ENCODE results near the gene TRIO.

The TRIO gene

GRCh38 chr5:14171046-14171445 is 27.9 kb downstream of the TRIO start:
- DNase-seq: no peak

- DNase-seq: no peak
These were observed 28.5 kb downstream of the TRIO start for GRCh38 chr5:14171621-14172020.

GRCh38 chr5:14172149-14172795 is 29.1 kb downstream of the TRIO start:
- no peak for DNase-seq

- no peak for DNase-seq
These were observed 30.5 kb downstream of the TRIO start for GRCh38 chr5:14173377-14174229.

GRCh38 chr5:14174230-14174636 is 31.1 kb downstream of the TRIO start:
- DNase-seq: no peak

- DNase-seq: no peak
These were observed 32.2 kb downstream of the TRIO start for GRCh38 chr5:14175381-14175780.

GRCh38 chr5:14176888-14177287 is 33.7 kb downstream of the TRIO start:
- DNase-seq: no peak

- no peak for DNase-seq
These were observed 34.5 kb downstream of the TRIO start for GRCh38 chr5:14177634-14178033.

GRCh38 chr5:14178091-14178490 is 34.9 kb downstream of the TRIO start:
- DNase-seq: no peak

GRCh38 chr5:14178671-14179211 is 35.6 kb downstream of the TRIO start:
- no peak for DNase-seq

GRCh38 chr5:14179446-14179845 is 36.3 kb downstream of the TRIO start:
- DNase-seq: no peak

- no peak for DNase-seq
These were observed 37.3 kb downstream of the TRIO start for GRCh38 chr5:14180437-14180836.

- DNase-seq: no peak
These were observed 38.3 kb downstream of the TRIO start for GRCh38 chr5:14181299-14181968.

- no peak for DNase-seq
These were observed 39.6 kb downstream of the TRIO start for GRCh38 chr5:14182761-14183160.

- no peak for DNase-seq
These were observed 40.2 kb downstream of the TRIO start for GRCh38 chr5:14183187-14183939.

GRCh38 chr5:14184082-14184481 is 40.9 kb downstream of the TRIO start:
- no peak for DNase-seq

GRCh38 chr5:14184725-14185124 is 41.6 kb downstream of the TRIO start:
- no peak for DNase-seq

- no peak for DNase-seq
These were observed 42.4 kb downstream of the TRIO start for GRCh38 chr5:14185326-14186058.

GRCh38 chr5:14186059-14186830 is 43.1 kb downstream of the TRIO start:
- no peak for DNase-seq

GRCh38 chr5:14187157-14187556 is 44.0 kb downstream of the TRIO start:
- no peak for DNase-seq

- no peak for DNase-seq
These were observed 44.5 kb downstream of the TRIO start for GRCh38 chr5:14187660-14188059.
